Measurements from ENCODE around the gene PDHA1.

The PDHA1 gene

GRCh38 chrX:19343535-19344408 lies at the start of gene PDHA1:
Gene PDHA1, plus strand, starts transcription at chrX:19343927. Its CDS starts 111 bp downstream, at chrX:19344038.
- DNase-seq (ENCODE audit: low read depth) = peak; percentile 58

DNA sequence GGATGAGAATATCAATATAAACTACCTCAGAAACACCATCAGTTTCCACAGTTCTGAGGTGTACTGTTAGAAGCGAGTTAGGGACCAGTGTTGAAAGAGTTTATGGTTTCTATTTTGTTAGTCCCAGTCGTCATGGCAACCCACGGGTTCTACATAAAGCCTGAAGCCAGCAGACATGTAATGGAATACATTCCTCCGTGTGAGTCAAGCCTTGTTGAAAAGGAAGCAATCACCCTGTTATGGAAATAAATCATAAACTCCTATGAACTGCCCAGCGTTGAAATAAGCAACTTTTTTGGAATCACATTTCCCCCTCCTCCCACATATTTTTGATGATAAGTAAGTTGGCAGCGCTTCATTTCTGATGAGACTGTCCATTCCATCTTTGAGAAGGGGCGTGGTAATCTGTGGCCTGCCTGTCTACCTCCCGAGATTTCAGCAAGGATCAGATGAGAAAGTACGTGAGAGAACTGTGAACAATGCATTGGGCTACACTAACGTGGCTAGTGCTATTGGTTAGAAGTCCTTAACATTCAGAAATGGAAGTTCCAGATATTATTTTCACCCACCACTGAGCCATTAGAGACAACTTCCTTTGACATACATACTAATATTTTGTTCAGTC lies 40.4 kb upstream of the PDHA1 start:
- DNase-seq (ENCODE audit: low read depth) = no peak

DNA sequence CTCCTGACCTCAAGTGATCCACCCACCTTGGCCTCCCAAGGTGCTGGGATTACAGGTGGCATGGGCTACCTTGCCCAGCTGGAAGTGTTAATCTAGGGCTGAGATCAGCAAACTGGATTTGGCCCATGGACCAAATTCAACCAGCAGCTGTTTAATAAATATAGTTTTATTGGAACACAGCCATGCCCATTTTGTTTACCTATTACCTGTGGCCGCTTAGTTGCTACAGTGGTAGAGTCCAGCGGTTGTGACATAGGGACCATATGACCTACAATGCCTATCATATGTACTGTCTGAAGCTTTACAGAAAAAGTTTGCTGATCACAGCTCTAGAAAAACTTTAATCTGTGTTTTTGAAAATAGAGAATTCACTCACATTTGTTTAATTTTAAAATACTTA lies 17.2 kb upstream of the PDHA1 start:
- no peak for DNase-seq (ENCODE audit: low read depth)

DNA sequence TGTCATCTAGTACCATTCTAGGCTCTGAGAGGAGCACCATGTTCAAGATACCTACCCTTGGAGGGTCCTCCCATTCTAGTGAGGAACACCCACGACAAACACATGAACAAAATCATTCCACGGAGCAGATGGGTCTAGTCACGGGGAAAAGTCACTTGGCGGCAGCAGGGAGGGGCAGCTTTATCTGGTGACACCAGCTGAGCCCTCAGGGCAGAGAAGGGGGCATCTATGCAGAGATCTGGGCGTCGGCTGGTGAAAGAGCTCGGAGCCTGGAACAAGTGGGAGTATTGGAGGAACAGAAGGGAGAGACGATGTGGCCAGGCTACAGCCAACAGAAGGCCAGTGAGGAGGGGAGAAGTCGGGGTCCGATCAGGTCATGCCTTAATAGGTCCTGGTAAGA lies 11.9 kb upstream of the PDHA1 start:
- DNase-seq (ENCODE audit: low read depth) = no peak

GRCh38 chrX:19332983-19333382 lies 10.7 kb upstream of the PDHA1 start:
- DNase-seq (ENCODE audit: low read depth) = no peak

DNA sequence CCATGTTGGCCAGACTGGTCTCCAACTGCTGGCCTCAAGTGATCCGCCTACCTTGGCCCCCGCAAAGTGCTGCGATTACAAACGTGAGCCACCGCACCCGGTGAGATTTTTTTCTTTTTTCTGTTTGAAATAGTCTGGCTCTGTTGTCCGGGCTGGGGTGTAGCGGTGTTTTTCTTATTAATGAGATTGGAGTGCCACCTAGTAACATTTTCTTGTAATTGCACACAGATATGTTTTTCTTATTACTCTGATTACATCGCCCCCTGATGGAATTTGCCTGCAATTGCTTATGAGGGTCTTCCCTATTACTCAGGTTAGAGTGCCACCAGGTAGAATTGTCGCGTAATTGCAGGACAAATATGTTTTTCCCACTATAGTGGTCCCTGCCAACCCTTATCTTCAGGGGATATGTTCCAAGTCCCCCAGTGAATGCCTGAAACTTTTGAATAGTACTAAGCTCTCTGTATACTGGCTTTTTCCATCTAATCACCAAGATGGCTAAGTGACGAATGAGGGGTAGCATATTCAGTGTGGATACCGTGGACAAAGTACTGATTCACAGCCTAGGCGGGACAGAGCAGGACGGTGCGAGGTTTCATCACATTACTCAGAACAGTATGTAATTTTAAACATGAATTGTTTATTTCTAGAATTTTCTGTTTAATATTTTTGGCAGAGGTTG lies 8.6 kb upstream of the PDHA1 start:
- DNase-seq (ENCODE audit: low read depth) = no peak

GRCh38 chrX:19342331-19342906 lies 1.3 kb upstream of the PDHA1 start:
- DNase-seq (ENCODE audit: low read depth) = no peak

DNA sequence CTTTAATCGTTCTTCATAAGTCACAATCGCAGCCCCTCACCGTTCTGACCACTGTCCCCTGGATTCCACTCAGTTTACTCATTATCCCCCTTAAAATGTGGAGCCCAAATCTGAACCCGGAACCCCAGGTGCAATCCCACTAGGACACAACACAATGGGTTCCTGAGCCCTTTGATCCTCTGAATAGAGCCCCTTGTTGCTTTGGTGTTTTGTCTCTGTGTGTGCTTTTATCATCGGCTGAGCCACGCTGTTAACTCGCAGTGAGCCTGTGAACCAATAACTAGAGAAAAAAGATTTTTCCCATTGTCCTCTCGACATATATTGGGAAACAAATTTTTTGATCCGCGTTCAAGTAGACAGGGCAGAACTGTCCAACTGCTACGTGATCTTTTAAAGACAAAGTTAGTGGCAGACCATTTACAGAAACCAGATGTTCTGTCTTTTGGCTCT lies 617 bp upstream of the PDHA1 start:
- no peak for DNase-seq (ENCODE audit: low read depth)

- DNase-seq (ENCODE audit: low read depth) = no peak
Observed at GRCh38 chrX:19344661-19345060, 934 bp downstream of the PDHA1 start.

DNA sequence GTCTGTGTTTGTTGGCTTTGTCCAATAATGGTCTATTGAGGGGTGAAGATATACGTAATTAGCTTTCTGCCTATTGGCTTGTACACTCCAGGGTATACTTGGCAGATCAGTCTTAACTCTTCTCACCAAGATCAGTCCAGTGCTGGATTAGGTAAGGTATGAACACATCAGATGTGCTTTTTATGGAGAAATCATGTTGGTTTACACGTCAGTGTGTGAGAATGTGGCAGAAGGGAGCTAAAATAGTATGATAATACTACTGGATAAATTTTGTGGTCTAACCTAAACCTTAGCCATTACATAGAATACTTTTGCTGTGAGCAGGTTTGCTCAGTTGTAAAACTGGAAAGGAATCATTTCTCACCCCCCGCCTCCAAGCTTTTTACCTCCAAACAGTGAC lies 4.2 kb downstream of the PDHA1 start:
- no peak for DNase-seq (ENCODE audit: low read depth)

GRCh38 chrX:19349264-19349663 lies 5.5 kb downstream of the PDHA1 start:
- DNase-seq (ENCODE audit: low read depth) = no peak

GRCh38 chrX:19350941-19351384 lies 7.2 kb downstream of the PDHA1 start:
- DNase-seq (ENCODE audit: low read depth) = no peak

- no peak for DNase-seq (ENCODE audit: low read depth)
Observed at GRCh38 chrX:19354625-19355024, 10.9 kb downstream of the PDHA1 start.

DNA sequence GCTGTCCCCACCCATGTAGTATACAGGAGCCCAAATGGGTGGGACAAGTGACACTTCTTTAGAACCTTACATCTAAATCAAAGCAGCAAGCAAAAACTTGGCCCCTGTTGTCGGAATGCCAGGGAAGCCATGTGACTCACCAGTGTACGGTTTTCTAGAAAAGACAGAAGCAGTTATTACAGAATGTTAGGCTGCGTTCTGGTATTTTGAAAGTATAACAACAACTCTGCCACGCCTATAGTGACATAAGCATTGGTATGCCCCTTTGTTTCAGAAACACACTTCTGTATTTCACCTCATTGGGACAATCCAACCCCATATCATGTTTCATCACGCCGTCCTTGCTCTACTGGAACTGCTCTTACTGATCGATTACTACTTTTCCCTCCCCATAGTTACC lies 14.8 kb downstream of the PDHA1 start:
- DNase-seq (ENCODE audit: low read depth) = no peak

- DNase-seq (ENCODE audit: low read depth) = no peak
Observed at GRCh38 chrX:19360903-19361302, 17.2 kb downstream of the PDHA1 start.

DNA sequence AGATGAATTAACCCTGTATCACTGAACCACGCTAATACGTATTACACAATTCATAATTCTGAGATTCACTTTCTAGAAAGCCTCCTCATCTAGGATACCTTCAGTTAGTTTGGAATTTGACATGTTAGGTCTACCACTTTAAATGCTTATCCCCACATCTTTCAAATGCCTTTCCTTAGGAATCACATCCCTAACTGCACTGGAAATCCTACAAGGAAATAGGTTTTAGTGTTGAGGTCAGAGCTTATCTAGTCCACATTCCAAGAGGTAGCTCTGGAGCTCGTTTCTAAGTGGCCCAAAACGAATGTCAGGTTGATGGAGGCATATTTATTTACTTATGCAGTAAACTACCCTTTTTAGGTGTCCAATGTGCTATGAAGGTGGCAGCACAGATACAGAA lies 18.0 kb downstream of the PDHA1 start:
- no peak for DNase-seq (ENCODE audit: low read depth)

DNA sequence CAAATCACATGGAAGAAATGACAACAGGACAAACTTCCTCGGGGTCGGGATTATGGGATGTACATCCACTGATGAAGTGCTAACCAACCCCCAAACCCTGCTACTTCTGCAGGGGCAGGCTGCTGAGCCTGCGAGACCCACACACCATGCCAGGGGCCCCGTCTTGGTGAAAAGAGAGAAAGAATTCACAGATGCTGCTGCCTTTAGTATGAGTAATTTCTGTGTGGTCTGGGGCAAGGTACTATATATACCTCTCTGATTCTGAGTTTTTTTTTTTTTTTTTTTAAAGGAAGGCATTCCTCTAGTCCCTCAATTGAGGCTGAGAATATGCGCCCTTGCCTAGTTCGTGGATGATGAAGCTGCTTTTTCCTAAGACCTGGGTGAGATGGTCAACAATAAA lies 24.8 kb downstream of the PDHA1 start:
- no peak for DNase-seq (ENCODE audit: low read depth)

GRCh38 chrX:19370061-19370460 lies 26.3 kb downstream of the PDHA1 start:
- no peak for DNase-seq (ENCODE audit: low read depth)

- DNase-seq (ENCODE audit: low read depth) = no peak
Observed at GRCh38 chrX:19372170-19372546, 28.4 kb downstream of the PDHA1 start.

DNA sequence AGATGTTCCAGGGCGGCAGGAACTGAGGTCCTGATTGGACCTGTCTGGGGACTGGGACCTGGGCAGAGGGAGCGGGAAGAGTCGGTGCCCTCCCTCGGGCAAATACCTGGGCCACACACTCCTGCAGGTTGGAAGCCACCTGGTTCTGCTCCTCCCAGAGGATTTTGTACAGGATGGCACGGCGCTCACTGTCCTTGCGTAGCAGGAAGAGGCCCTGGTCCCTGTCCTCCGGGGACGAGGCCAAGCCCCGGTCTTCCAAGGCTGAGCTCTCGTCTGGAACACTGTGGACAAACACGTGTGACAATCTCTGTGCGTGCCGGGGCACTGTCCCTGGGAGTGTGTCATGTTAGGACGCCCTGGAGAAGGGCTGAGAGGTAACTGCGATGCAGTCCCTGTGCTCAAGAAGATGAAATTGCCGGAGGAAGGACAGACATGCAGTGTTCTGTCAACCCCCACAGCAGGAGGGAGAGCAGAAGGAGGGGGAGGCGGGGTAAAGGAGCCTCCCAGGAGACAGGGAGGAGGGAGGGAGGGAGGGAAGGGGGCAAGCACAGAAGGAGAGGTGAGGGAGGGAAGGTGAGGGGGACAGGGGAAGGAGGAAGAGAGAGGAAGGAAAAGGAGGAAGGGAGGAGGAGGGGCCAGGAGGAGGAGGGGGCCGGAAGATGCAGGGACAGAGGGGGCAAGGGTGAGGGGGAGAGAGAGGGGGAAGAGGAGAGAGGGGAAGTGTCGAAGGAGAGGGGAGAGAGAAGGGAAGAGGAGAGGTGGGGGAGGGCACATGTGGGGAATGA lies 29.0 kb downstream of the PDHA1 start:
- no peak for DNase-seq (ENCODE audit: low read depth)

DNA sequence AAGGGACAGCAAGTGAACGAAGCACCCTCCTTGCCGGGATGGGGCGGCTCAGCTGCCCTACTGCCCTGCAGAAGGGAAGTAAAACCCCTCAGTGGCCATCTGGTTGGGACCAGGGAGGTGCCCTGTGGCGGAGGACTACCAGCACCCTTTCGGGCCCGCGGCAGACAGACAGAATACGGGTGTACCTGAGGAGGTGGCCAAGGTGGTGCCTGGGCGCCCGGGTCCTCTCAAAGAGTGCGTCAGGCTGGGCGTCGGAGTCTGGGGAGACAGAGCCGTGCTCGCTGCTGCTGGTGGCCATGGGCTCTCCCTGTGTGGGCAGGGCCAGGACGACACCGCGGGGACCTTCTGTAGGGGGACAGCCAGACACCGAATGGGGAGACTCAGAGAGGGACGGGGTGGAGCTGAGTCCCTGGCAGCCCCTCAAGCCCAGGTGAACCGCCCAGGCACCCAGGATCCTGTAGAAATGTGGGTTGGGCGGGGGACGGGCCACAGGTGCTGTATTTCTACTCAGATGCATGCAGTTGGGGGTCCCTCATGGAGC lies 29.7 kb downstream of the PDHA1 start:
- no peak for DNase-seq (ENCODE audit: low read depth)
